ENCODE results near the gene SLC37A4. TPM values are rescaled to one million over a fixed set of nuclear protein-coding genes. Genes with fewer than 3 reads are reported as not detected.
A peak's percentile ranks its signal among the peaks of the same experiment; 100 is the strongest.
"Not testable (repeated sequence)": the region's sequence is repeated elsewhere in the genome, so short reads cannot be mapped to it uniquely, and the experiment has no call there.

Gene SLC37A4
- total RNA-seq, 1 experiment from 2014 or later = 14.2 TPM

DNA sequence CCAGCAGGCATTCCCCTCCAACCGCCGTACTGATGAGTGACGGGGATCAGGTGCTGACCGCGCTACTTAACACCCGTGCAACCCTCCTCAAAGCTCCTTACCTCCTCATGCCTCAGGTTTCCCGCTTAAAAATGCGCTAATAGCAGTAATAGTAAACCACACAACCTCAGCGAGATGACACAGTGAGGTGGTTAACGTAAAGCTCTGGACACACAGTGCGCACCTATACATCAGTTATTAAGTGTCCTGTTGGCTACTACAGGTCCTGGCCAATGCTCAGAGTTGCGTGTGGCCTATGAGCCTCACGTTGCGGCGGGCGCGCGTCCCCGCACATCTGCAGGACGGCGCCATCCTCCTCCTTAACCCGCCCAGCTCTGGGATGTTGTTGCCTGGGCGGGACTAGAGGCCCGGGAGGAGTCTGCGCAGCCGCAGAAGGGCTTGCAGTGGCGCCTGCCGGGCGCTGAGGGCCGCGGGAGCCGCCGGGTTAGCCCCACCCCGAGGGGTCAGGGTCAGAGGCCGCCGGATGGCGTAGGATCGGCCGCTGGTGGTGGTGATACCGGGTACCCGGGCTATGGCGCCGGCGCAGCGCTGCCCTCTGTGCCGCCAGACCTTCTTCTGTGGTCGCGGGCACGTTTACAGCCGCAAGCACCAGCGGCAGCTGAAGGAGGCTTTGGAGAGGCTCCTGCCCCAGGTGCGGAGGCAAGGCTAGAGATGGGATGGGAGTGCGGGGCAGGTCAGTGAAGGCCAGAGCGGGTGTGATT is 32.9 kb downstream of the SLC37A4 start, which contains the start of gene CENATAC:
CENATAC (plus strand) TSS at position 512 of the 761 bp plus-strand sequence; CDS start at position 572, 60 bp downstream.
- in situ Hi-C loops (cut with HindIII; ENCODE audit: low pct_unique_long_range_greater_than_20kb, low sequenced_read_pairs) = no loop called here
- peak; percentile 83 for DNase-seq (ENCODE audit: low read depth, low spot score)

DNA sequence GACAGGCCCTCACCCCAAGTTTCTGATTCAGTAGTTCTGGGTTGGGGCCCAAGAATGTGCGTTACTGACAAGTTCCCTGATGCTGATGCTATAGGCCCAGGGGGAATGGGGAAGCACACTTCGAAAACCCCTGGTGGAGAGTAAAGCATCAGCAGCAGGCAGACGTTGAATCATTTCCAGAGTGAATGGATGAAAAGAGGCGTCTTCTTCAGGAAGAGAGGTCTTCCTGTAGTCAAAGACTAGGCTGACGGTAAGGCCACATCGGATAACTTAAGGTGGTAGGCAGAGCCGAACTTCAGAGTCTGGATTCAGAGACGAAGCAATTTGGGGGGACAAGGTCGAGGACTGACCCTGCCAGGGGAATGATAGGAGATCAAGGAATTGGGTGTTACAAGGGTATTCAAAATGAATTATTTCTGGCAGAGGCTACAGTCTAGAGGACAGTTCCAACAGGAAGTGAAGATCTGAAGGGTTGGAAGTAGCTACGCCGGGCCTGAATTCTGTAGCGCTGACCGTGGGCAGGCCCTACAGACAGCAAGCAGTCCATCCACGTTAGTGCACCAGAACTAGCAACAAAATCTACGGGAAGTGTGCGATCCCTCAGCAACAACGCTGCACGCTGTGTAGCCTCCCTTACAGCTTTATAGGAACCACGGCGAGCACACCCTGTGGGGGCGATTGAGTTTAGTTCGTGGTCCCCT is 33.6 kb downstream of the SLC37A4 start:
- peak; percentile 30 for DNase-seq (ENCODE audit: low read depth, low spot score)
- in situ Hi-C loops (cut with HindIII; ENCODE audit: low pct_unique_long_range_greater_than_20kb, low sequenced_read_pairs) = no loop called here

DNA sequence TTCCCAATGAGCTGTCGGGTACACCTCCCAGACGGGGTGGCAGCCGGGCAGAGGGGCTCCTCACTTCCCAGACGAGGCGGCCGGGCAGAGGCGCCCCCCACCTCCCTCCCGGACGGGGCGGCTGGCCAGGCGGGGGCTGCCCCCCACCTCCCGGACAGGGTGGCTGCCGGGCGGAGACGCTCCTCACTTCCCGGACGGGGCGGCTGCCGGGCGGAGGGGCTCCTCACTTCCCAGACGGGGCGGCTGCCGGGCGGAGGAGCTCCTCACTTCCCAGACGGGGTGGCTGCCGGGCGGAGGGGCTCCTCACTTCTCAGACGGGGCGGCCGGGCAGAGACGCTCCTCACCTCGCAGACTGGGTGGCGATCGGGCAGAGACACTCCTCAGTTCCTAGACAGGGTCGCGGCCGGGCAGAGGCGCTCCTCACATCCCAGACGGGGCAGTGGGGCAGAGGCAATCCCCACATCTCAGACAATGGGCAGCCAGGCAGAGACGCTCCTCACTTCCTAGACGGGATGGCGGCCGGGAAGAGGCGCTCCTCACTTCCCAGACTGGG is 39.1 kb downstream of the SLC37A4 start:
- DNase-seq (ENCODE audit: low read depth, low spot score) = not testable (repeated sequence)

DNA sequence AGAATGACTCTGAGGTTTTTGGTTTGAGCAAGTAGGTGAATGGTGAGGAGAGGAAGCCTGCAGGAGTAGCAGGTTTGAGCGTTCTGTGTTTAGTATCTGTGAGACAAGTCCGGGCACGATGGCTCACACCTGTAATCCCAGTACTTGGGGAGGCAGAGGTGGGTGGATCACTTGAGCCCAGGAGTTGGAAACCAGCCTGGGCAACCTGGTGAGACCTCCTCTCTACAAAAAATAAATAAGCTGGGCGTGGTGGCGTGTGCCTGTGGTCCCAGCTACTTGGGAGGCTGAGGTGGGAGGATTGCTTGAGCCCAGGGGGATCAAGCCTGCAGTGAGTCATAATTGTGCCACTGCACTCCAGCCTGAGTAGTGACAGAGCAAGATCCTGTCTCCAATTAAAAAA is 42.4 kb downstream of the SLC37A4 start:
- DNase-seq (ENCODE audit: low read depth, low spot score) = no peak
- in situ Hi-C loops (cut with HindIII; ENCODE audit: low pct_unique_long_range_greater_than_20kb, low sequenced_read_pairs) = no loop called here

More for the DNA sequence above, 39.1 kb downstream of the SLC37A4 start:
- in situ Hi-C loops (cut with HindIII; ENCODE audit: low pct_unique_long_range_greater_than_20kb, low sequenced_read_pairs) = not testable (repeated sequence)

DNA sequence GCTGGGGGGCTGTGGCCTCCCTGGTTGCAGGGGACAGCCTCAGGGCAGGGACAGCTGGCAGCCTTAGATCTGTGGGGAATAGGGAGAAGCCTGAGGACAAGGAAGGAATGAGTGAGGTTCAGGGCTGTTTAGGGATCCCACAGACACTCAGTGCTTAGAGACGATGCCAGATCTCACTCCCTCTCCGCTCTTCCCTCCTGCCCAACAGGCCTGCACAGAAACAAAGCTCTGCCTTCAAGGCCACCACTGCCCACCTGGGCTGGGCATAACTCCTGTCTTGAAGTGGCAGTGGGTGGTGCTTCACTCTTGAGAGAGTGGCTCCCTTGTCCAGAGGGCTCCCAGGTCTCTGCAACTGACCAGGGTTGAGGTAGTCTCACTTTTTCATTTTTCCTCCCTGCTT is 45.9 kb downstream of the SLC37A4 start:
- in situ Hi-C loops (cut with HindIII; ENCODE audit: low pct_unique_long_range_greater_than_20kb, low sequenced_read_pairs) = no loop called here
- DNase-seq (ENCODE audit: low read depth, low spot score) = no peak

DNA sequence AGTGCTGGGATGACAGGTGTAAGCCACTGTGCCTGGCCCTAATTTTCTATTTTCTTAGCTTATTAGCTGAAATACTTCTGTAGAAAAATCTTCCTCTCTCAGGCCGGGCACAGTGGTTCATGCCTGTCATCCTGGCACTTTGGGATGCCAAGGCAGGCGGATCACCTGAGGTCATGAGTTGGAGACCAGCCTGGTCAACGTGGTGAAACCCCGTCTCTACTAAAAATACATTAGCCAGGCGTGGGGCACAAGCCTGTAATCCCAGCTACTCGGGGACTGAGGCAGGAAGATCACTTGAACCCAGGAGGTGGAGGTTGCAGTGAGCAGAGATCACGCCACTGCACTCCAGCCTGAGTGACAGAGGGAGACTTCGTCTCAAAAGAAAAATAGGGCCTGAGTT is 46.3 kb downstream of the SLC37A4 start:
- DNase-seq (ENCODE audit: low read depth, low spot score); in situ Hi-C loops (cut with HindIII; ENCODE audit: low pct_unique_long_range_greater_than_20kb, low sequenced_read_pairs): not testable (repeated sequence)

DNA sequence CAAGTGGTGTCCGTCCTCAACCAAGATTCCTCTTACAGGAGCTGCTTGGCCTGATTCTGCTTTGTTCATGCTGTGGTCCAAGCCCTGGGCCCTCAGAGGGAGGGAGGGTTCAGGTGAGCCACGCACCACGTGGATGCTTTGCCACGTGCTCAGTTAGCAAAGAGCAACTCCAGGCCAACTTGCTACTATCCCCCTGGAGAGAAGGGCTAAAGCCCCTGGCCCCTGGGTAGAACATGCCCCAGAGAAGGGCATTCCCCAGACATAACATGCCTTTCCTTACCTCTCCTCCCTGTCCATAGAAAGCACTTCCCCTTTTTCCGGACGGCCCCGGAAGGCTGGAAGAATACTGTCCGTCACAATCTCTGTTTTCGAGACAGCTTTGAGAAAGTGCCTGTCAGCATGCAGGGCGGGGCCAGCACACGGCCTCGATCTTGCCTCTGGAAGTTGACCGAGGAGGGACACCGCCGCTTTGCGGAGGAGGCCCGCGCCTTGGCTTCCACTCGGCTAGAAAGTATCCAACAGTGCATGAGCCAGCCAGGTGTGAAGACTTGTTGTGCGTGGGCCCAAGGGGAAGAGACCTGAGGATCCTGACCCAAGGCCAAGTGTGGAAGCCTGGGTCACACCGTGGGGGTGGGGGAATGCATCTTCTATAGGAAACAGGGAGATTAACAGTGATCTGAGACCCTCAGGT is 50.3 kb downstream of the SLC37A4 start:
- DNase-seq (ENCODE audit: low read depth, low spot score) = no peak
- in situ Hi-C loops (cut with HindIII; ENCODE audit: low pct_unique_long_range_greater_than_20kb, low sequenced_read_pairs) = no loop called here

DNA sequence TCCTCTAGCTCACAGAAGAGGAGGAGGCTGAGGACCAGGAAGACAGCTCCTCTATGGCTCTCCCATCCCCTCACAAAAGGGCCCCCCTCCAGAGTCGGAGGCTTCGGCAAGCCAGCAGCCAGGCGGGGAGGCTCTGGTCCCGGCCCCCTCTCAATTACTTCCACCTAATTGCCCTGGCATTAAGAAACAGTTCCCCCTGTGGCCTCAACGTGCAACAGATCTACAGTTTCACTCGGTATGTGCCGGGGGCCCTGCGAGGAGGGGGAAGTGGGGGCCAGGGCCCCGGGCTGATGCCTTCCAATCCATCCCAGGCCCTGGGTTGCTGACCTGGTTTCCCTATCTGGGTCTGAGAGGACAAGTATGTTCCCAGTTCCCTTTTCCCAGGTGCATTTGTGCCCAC is 51.2 kb downstream of the SLC37A4 start:
- in situ Hi-C loops (cut with HindIII; ENCODE audit: low pct_unique_long_range_greater_than_20kb, low sequenced_read_pairs) = no loop called here
- no peak for DNase-seq (ENCODE audit: low read depth, low spot score)

DNA sequence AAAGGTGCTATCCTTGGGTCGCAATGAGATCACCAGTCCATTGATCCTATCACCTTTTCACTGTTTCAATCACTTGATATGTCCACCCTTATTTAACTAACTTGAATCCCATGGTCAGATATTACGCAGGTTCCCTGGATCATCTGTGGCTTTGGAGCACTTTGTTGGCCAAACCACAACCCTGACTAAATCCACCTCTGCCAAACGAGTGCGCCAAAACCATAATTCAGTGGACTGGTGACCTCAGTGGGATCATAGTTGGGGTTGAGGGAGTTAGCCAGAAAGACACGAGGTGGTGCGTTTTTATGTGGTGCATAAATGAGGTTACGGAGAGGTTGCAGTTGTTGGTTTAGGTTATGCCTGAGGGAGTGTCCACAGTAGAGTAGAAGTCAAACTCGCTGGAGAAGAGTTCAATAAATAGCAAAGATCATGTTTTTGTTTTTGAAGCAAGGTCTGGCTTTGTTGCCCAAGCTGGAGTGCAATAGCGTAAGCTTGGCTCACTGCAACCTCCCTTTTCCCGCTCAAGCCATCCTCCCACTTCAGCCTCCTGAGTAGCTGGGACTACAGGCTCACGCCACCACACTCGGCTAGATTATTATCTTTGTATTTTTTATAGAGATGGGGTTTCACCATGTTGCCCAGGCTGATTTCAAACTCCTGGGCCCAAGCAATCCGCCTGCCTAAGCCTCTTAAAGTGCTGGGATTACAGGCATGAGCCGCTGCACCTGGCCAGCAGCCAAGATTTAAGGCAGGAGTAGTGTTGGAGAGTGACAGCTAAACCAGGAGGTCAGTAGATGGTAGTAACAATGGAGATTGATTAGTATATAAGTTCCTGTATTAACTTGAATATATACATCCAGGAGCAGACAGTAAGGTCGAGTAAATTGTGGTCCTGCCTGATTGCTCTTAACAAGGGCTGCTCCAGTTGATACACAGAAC is 54.6 kb downstream of the SLC37A4 start:
- DNase-seq (ENCODE audit: low read depth, low spot score) = no peak

More for the DNA sequence above, 54.6 kb downstream of the SLC37A4 start:
- in situ Hi-C loops (cut with HindIII; ENCODE audit: low pct_unique_long_range_greater_than_20kb, low sequenced_read_pairs) = no loop called here

Small RNA genes lying within 50 kb of the gene (small RNA-seq; reads per million reads assigned to genes)
- 0 reads per million in 2 experiments for gene AP003392.2
- gene RF00017 = 0 reads per million in 2 experiments
- gene RF00019 = 0 reads per million in 2 experiments

Other genes with a start within 250 kb of the SLC37A4 start
- 56.5 and 59.2 TPM in 2 replicates for gene DDX6, start 239.7 kb downstream of the SLC37A4 start, total RNA-seq (2014; rRNA removed; shearing (Covaris generic))
- gene CXCR5, start 147.0 kb downstream of the SLC37A4 start, total RNA-seq (2014; rRNA removed; shearing (Covaris generic)) = not detected in 2 replicates
- gene BCL9L, start 105.0 kb downstream of the SLC37A4 start, total RNA-seq (2014; rRNA removed; shearing (Covaris generic)) = 2.9 and 6.0 TPM in 2 replicates
- not detected in 2 replicates for gene UPK2, start 74.6 kb downstream of the SLC37A4 start, total RNA-seq (2014; rRNA removed; shearing (Covaris generic))
- gene FOXR1, start 59.1 kb downstream of the SLC37A4 start, total RNA-seq (2014; rRNA removed; shearing (Covaris generic)) = not detected in 2 replicates
- gene CENATAC, start 32.7 kb downstream of the SLC37A4 start, total RNA-seq (2014; rRNA removed; shearing (Covaris generic)) = 8.2 and 9.1 TPM in 2 replicates
- 914 and 964 TPM in 2 replicates for gene RPS25, start 12.5 kb downstream of the SLC37A4 start, total RNA-seq (2014; rRNA removed; shearing (Covaris generic))
- gene TRAPPC4, start 12.1 kb downstream of the SLC37A4 start, total RNA-seq (2014; rRNA removed; shearing (Covaris generic)) = 65.5 and 83.5 TPM in 2 replicates
- 189 and 191 TPM in 2 replicates for gene HYOU1, start 26.3 kb upstream of the SLC37A4 start, total RNA-seq (2014; rRNA removed; shearing (Covaris generic))
- 43.7 and 49.9 TPM in 2 replicates for gene VPS11, start 36.9 kb upstream of the SLC37A4 start, total RNA-seq (2014; rRNA removed; shearing (Covaris generic))
- gene HMBS, start 54.0 kb upstream of the SLC37A4 start, total RNA-seq (2014; rRNA removed; shearing (Covaris generic)) = 4.5 and 6.7 TPM in 2 replicates
- gene DPAGT1, start 71.0 kb upstream of the SLC37A4 start, total RNA-seq (2014; rRNA removed; shearing (Covaris generic)) = 22.3 and 26.1 TPM in 2 replicates
- gene C2CD2L, start 76.5 kb upstream of the SLC37A4 start, total RNA-seq (2014; rRNA removed; shearing (Covaris generic)) = 2.8 and 5.6 TPM in 2 replicates
- 8.8 and 9.4 TPM in 2 replicates for gene HINFP, start 90.7 kb upstream of the SLC37A4 start, total RNA-seq (2014; rRNA removed; shearing (Covaris generic))
- gene ABCG4, start 118.2 kb upstream of the SLC37A4 start, total RNA-seq (2014; rRNA removed; shearing (Covaris generic)) = 0.05 TPM in 1 of 2 replicates, not detected in the other
- gene NLRX1, start 137.8 kb upstream of the SLC37A4 start, total RNA-seq (2014; rRNA removed; shearing (Covaris generic)) = 8.7 and 11.5 TPM in 2 replicates
- not detected in 2 replicates for gene NHERF4, start 154.6 kb upstream of the SLC37A4 start, total RNA-seq (2014; rRNA removed; shearing (Covaris generic))
- gene CBL, start 175.5 kb upstream of the SLC37A4 start, total RNA-seq (2014; rRNA removed; shearing (Covaris generic)) = 5.8 and 7.6 TPM in 2 replicates